Kidney capillary endothelial cell (primary cell): ENCODE results near the gene AQR.
A peak's percentile ranks its signal among the peaks of the same experiment; 100 is the strongest.
"Not testable (repeated sequence)": the region's sequence is repeated elsewhere in the genome, so short reads cannot be mapped to it uniquely, and the experiment has no call there.

Experiments
- DNase-seq: peaks from one replicate; pipeline ENCODE4 v3.0.0-alpha.2; 2018; ENCODE audit warnings: low spot score

Gene AQR

DNA sequence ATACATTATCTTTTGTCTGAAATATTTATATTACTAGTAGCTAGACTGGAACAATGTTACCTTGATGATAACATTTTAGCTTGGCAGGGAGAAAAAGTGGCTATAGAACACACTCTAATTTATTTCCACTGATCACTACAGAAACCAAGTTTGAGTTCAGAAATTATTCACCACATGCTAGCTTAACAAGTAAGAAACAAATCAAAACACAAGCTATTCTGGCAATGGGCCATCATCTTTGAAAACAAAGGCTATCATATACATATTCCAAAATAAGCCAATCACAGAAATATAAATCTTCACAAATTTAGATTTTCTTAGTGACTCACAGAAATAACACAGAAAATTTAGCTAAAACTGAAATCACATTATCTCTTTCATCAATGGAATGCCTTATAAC is 17.1 kb downstream of the AQR start:
- DNase-seq, result no peak

DNA sequence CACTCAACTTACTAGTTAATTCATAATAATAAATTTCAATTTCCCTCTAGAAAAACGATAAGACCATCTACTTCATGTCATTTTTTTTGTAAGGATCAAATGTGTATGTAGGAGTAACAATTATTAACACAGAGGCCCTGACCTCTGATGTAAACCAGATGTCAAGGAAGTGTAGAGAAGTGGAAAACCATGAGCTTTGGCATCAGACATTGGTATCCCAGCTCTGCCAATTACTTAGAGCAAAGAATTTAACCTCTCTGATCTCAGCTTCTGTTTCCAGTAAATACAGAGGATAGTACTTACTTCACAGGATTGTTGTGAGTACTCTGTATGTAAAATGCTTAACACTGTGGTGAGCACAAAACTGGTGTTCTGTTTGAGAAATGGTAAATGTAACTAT is 17.5 kb downstream of the AQR start:
- DNase-seq, result no peak

DNA sequence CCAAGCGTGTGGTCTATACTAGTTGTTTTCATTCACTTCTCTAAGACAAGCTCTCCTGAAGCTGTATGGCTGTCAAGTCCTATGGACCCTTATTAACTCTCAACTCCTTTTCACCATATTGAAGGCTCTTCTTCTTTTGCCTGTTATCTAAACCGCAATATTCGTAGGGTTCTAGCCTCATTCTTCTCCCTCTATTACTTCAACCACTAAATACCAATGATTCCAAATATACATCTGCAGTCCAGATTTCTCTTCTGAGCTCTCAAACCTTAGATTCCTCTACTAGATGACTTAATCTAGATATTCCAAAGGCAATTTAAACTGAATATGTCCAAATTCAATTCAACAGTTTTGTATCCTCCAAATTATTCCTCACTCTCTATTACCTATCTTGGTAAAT is 24.6 kb downstream of the AQR start:
- DNase-seq, result no peak

DNA sequence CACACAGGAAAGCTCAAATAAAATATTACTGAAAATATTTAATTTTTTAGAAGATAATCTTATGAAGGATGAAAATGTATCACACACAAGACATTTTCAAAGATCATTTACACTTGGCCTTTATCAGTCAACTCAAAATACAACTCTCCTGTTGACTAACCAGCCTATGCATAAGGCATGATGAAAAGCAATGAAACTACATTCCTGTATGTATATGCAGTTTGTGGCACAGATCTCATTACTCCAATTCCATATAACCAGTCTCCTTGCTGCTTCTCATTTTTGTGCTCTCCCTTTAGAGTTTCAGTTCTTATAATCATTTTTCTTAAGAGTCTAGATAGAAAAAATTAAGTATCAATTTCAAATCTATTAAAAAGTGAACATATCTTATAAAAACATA is 25.8 kb downstream of the AQR start:
- no peak for DNase-seq

DNA sequence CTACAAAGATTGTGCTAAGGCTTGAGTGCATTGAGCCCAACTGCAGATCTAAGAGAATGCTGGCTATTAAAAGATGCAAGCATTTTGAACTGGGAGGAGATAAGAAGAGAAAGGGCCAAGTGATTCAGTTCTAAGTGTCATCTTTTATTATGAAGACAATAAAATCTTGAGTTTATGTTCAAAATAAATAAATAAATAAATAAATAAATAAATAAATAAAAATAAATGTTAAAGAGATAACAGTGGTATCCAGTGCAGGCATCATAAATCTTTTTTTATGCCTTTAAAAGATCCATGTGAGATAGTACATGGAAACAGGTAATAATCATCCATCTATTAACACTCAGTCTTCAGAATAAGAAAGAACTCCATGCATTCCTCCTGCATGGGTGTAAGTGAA is 26.3 kb downstream of the AQR start:
- not testable (repeated sequence) for DNase-seq

DNA sequence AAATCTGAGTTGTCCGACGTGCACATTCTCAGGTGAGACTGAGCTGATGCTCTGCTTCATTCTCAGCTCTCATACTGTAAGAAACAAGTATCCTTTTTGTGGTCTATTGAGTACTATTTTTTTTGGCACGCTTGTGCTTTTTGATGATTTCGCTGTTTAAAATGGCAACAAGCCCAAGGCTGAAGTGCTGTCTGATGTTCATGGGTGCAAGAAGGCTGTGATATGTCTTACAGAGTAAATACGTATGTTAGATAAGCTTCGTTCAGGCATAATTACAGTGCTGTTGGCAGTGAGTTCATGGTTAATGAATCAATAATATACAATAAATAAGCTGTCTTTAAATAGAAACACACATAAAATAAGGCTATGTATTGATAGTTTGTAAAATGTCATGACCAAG is 27.2 kb downstream of the AQR start:
- no peak for DNase-seq

DNA sequence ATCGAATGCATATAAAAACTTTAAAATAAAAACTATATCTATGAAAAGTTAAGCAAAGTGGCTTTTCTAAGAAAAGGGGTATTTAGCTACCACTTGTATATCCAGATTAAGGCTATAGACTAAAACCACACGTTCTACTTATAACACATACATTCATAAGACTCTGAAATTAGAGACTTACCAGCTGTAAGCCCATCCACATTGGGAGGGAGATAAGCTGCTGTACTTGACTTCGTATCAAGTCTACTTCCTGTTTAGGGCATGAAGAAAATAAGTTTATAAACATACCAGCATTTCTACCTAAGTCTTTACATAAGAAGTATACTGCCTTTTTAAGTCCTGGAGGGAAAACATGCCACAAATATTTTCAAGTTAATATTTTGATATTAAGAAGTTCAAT is 27.7 kb downstream of the AQR start:
- no peak for DNase-seq

DNA sequence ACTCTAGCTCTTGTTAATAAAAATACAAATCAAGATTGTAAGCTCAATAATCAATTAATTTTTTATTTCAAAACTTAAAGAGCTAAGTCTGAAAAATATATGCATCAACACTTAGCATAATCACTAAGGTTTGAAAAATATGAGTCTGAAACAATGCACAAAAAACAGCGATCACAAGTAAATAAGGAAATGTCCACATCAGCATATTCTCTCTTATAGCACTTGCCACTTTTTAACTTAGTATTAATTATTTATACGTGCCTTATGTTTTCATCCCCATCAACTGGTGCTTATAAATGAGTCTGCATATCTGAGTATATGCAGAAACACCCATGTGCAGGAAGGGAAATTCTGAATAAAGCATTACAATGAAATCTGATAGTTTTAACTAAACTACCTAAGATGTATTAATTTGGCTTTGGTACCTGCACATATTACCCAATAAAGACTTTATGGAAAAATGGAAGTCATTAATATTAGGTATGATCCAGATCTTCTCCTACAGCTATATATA is 28.3 kb downstream of the AQR start:
- DNase-seq, result no peak

DNA sequence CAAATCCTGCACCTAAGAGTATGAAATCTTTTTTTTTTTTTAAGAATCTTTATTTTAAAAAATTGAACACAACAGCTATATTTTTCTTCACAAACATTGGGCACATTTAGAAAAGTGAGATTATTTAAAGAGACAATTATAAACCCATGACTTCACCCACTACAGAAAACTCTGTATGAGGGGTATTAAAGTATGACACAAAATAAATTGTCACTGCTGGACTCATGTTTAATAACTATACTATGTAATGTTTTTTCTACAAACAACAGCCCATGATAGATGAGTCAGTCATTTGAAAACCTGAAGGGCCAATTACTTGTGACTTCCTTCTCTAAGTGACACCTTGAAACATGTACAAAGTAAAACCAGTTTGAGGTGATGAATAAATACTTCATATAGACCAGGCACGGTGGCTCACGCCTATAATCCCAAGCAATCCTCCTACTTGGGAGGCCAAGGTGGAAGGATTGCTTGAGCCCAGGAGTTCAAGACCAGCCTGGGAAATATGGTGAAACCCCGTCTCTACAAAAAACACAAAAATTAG is 36.0 kb downstream of the AQR start:
- DNase-seq, result no peak

DNA sequence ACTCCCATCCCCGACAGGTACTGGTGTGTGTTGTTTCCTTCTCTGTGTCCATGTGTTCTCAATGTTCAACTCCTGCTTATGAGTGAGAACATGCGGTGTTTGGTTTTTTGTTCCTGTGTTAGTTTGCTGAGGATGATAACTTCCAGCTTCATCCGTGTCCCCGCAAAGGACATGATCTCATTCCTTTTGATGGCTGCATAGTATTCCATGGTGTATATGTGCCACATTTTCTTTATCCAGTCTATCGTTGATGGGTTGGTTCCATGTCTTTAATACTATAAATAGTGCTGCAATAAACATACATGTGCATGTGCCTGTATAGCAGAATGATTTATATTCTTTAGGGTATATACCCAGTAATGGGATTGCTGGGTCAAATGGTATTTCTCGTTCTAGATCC is 41.2 kb downstream of the AQR start:
- not testable (repeated sequence) for DNase-seq

DNA sequence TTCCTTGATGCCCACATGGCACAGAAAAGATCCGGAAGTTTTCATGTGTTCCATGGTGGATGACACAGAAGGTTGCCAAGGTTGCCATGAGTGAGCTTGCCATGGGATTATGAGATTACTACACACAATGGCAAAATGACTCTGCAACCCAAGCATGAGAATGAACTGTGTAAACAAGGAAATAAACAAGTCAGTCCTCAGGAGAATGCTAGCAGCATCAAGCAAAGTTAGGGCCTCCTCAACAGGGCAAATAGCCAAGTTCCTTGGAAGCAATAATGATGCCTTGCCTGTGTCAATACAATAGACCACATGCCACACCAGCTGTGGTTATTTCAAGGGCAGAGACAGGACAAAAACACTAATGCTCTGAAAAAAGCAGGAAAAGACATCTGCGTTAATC is 41.8 kb downstream of the AQR start:
- peak; percentile 41 for DNase-seq

DNA sequence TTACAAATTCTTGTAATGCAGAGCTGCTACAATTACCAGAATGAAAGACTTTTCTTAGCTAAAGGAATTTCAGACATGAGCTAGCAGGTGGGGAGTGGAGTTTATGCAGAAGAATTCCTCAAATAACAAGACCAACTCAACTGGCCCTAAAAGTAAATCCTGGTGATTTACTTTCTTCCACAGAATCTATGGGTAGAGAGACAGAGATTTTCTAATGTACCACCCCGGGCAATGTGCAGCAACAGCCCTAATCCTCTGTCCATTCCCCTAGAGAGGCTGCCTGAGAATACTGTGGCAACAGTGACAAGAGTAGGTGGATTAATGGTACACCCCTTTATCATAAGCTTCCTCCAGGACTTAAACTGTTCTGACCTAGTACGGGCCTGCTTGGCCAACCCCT is 55.2 kb downstream of the AQR start:
- no peak for DNase-seq

DNA sequence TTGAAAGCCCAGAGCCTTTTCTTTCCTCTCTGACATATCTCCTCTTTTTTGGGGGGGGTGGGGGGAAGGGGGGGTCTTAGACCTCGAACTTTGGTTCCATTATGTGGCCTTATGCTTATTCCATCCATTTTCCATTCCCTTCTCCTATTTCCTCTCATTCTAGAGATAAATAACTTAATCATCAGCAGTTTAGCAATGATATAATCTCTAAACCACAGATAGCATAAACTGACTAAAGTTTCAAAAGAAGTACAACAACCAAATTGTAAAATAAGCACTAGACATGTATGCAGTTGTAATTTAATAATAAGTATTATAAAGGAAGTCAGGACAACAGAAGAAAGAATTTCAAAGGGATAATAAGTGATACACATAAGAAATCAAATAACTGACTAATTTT is 64.5 kb downstream of the AQR start:
- no peak for DNase-seq

DNA sequence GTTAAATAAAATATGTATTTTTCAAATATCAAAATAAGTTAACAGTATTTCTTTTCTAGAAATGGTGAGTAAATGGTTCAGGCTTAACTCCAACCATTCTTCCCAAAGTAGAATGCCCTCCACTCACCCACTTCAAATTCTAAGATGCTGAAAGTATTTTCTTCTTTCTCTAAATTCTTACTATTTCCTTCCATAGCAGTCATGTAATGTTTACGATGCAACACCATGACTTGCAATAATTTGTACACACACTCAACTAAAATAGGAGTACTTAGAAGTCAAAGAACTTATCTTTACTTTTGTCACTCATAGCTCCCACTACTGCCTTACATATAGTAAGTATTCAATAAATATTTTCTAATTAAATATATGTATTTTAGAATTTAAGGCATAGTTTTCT is 65.0 kb downstream of the AQR start:
- no peak for DNase-seq

DNA sequence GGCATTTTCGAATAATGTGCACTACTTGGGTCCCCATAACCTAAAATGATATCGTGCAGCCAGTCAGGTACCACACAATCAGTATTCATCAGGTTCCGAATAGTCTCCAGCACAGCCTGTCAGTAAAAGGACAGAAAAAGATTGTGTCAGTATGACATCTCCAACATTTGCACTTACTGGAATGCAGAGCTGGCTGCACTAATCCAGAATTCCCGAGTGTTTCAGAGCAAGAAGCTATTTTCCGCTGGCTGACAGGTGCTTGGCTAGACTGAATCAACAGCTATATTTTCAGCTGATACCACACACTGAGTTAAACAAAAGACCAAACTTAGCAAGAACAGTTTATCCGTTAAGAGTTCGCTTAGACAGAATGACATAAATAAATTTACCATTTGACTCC is 68.8 kb downstream of the AQR start:
- DNase-seq, result no peak

DNA sequence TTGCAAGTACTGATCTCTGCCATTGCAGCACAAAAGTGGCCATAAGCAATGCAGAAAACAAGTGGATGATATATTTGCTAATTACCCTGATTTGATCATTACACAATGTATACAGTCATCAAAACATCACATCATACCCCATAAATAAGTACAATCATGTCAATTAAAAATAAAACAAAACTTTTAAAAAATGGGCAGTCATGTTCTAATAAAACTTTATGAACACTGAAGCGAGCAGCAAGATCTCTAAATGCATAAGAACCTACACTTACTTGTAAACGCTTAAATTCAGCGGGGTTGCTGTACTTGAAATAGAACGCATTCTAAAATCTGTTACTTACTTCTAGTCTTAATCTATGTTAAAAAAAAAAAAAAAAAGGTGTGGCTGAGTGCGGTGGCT is 73.4 kb downstream of the AQR start:
- no peak for DNase-seq

DNA sequence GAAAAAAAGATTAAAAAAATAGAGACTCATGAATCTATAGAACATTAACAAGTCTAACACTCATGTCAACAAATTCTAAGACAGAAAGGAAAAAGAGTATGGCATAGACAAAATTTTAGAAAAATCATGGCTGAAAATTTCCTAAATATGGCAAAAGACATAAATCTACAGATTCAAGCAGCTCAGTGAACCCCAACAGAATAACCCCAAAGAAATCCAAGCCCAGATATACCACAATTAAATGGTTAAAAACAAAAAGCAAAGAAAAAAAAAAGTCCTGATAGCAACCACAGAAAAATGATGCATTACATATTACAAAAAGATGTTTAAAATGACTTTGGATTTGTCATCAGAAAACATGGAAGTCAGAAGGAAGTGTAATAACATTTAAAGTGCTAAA is 75.6 kb downstream of the AQR start:
- no peak for DNase-seq

DNA sequence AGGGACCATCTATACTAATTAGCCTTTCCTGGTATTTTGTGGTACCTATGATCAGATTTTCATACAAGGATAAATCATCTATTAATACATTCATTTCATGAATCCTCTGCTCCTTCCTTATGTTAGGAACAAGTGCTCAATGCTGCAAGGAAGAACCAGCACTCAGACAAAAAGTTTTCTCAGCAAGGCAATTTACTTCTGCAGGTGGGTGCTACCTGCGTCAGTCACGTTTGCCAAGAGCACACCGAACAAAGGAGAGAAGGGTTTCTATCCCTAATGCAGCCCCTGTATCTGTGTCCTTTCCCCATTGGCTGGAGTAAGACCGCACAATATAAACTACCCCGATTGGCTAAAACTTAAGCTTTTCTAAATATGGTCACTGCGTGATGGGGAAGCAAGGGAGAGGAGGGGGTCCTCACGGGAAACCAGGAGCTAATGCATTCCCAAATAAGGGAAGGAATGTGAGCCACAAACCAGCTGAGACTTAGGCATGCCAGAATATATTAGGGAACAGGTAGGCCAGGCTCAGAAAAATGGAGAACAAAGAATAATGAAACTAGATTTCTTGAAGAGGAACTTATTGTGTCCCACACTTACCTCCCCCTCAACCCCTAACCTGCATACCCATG is 76.5 kb downstream of the AQR start:
- no peak for DNase-seq

DNA sequence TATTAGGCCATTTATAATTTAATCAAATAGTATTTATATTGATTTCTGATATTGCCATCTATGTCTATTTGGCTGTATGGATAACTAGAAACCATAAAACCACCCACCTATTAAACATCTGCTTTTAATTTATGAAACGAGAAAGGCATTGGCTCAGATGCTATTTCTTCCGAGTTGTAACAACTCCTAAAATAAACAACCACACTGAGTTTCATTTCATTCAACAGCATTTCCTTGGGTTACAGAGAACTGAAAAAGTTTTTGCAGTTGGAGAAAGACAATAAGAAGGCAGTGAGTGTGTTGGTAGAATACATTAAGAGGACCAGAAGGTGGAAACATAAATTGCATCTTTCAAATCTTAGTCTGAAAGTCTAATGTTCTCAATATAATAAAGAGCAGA is 79.1 kb downstream of the AQR start:
- no peak for DNase-seq

DNA sequence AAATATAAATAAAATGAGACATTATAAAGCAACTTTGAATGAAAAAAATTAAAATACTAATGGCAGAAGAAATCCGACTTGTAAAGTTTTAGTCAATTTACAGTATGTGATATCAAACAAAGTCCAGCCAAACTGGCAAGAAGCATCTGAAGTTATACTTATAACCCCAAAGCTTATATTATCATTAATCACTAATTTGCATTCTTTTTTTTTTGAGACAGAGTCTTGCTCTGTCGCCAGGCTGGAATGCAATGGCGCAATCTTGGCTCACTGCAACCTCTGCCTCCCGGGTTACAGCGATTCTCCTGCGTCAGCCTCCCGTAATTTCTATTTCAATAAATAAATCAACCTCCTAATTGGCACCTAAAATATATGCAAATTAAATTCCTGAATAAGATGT is 80.1 kb downstream of the AQR start:
- no peak for DNase-seq

DNA sequence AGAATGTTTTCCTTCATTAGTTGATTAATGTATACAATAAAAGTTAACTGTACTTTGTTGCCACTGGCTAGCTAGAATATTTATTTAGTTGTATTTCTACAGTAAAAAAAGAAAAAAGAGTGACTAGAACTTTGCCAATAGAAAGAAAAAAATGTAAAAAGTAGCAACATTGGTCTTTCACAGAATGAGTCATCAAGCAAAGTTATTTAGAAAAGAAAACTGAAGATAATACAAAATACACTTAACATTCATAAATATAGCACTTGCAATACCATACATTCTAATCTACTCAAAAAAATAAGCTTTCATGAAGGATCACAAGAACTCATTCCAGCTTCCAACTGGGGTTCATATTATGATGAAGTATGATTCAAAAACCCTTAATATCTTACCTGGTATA is 83.4 kb downstream of the AQR start:
- no peak for DNase-seq

DNA sequence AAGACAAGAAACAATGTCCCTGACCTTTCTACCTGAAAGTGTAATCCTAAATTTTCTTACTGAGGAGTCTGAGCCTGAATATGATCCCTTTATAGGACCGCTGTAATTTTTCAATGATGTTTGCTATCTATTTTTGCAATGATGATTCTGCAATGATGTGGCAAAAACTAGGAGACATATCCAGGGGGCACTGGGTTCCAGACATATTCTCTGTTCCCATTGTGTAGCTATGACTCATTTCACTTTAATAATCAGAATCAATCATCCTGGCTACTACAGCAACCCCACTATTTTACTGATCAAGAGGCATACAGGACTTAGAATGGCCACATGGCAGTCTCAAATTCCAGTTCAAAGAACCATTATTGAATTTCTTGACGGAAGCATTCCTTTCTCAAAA is 85.9 kb downstream of the AQR start:
- DNase-seq, result peak; percentile 10

DNA sequence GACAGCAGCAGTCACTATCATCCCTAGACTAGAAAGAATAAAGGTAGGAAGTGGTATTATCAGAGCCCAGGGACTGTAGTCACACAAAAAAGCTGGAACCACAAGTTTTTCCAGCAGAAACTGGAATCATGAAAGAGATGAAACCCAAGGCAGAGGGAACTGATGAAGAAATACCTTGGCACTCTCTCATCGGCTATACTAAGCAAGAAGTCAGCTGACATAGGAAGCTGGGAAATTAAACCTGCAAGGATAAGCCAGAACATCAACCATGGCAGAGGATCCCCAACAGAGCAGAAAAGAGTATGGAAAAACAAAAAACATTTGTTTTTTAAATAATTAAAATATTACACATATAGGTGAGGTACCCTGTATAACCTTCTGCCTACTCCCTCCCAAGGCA is 86.5 kb downstream of the AQR start:
- DNase-seq, result no peak

DNA sequence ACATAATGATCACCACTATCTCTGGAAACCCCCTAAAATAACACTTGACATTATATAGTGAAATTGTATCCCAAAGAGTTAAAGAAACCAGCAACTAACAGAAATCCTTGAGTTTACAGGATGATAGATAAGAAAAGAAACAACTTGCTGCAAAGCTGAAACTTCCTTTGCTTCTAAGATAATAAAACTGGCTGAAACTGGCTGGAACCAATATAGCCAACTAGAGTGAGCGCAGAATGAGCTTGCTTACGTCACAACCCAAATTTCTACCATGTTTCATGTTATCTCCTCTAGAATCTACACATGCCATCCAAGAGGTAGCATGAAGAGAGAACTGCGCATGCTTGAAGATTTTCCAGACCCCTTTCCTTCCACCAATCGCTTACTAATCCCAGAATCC is 90.4 kb downstream of the AQR start:
- DNase-seq, result no peak

DNA sequence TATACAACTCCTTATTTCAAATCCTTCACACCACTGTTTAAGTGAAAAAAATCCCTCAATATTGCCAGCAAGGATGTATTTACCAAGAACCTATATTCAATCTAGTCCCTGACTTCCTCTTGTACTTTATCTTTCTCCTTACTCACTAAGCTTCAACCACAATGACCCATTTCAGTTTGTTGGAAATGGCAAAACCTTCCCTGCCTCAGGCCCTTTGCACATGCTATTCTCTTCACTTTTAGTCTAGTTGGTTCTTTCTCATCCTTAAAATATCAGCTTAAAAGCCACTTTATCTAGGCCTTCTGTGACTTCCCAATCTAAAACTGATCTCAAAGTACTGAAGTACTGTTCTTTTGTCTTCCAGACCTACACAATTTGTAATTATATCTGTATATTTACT is 92.9 kb downstream of the AQR start:
- no peak for DNase-seq
